ENCODE measurements around the gene NCOA1. TPM values are rescaled to one million over a fixed set of nuclear protein-coding genes. Genes with fewer than 3 reads are reported as not detected.

NCOA1 gene
- total and polyA plus RNA-seq, 2 of the 4 experiments (the other 2 are of a cell fraction): 6.7 to 11.3 TPM

DNA sequence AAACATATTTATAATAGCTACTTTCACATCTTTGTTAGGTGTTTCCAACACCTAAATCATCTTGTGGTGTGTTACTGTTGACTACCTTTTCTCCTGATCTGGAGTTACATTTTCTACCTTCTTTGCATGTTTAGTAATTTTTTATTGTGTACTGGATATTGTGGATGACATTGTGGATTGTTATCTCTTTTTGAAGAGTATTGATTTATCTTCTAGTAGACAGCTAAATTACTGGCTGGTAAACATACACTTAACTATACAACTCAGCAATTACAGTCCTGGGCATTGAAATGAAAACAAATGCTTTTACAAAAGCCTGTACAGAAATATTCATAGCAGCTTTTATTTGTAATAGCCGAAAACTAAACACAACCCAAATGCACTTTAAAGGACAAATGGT is 151.3 kb downstream of the NCOA1 start:
- no peaks in the 10 kb centered on the region for H3K27me3 ChIP-seq (ENCODE audit: control insufficient read depth, insufficient read depth, low read length)
- no peak for DNase-seq
- in situ Hi-C loops (cut with MboI; ENCODE audit: low sequenced_read_pairs): no loop called here
- no peak overlapping the region for H4K8ac ChIP-seq (ENCODE audit: low read depth in 2 of 2, low read length in 2 of 2)
- H3K4me2 ChIP-seq (ENCODE audit: low read depth, low read length): no peak overlapping the region
- H3K14ac ChIP-seq (replicated peaks; ENCODE audit: low read depth, low read length): no peak overlapping the region
- ChIA-PET CTCF (interaction anchor here (0.6 kb wide), 1 partner anchor 37 kb away, joined by 3 read pairs; no protein-coding TSS in a partner anchor), POLR2A (ENCODE audit: unreplicated experiment) (interaction anchor here (0.7 kb wide), 1 partner anchor 81 kb away, joined by 3 read pairs; no protein-coding TSS in a partner anchor)
- no peak overlapping the region for H3K4me3 ChIP-seq (ENCODE audit: insufficient read depth, low read depth, low read length)
- no TSS peak for BruUV-seq (replicated peaks)
- H2AK5ac ChIP-seq (ENCODE audit: low read depth, low read length): no peak overlapping the region
- no peak overlapping the region for H2AK9ac ChIP-seq (replicated peaks; ENCODE audit: low read depth, low read length, poor library complexity)
- H3K27ac ChIP-seq (ENCODE audit: insufficient read depth, low read length): no peak overlapping the region
- no peak overlapping the region for H2AFZ ChIP-seq (replicated peaks; ENCODE audit: low read length, poor library complexity)
- H3K9ac ChIP-seq (ENCODE audit: low read depth, low read length): no peak overlapping the region
- H2BK5ac ChIP-seq (ENCODE audit: low read depth, low read length, poor library complexity, severe bottlenecking): no peak overlapping the region
- no peaks in the 10 kb centered on the region for H3K36me3 ChIP-seq (ENCODE audit: control insufficient read depth, insufficient read depth, low read length)
- intact Hi-C loops (cut with micrococcal nuclease): no loop called here
- TF ChIP-seq MAFK (IDR thresholded peaks at IDR 0.05; ENCODE audit: low read depth, low read length) (no peak), BHLHE40 (IDR thresholded peaks at IDR 0.05; ENCODE audit: low read depth, low read length) (no peak), MAZ (IDR thresholded peaks at IDR 0.05; ENCODE audit: borderline replicate concordance, low read depth, low read length) (no peak), NFE2L2 (IDR thresholded peaks at IDR 0.05; ENCODE audit: low read depth, low read length) (no peak), CEBPB (IDR thresholded peaks at IDR 0.05; ENCODE audit: low read depth, low read length) (no peak), SMC3 (IDR thresholded peaks at IDR 0.05; ENCODE audit: low read depth, low read length) (no peak), CHD1 (IDR thresholded peaks at IDR 0.05; ENCODE audit: low read depth, low read length) (no peak), MXI1 (IDR thresholded peaks at IDR 0.05; ENCODE audit: borderline replicate concordance, low read depth, low read length) (no peak), RCOR1 (IDR thresholded peaks at IDR 0.05; ENCODE audit: insufficient replicate concordance, low read length) (no peak)
- TF ChIP-seq, protein P1, sequence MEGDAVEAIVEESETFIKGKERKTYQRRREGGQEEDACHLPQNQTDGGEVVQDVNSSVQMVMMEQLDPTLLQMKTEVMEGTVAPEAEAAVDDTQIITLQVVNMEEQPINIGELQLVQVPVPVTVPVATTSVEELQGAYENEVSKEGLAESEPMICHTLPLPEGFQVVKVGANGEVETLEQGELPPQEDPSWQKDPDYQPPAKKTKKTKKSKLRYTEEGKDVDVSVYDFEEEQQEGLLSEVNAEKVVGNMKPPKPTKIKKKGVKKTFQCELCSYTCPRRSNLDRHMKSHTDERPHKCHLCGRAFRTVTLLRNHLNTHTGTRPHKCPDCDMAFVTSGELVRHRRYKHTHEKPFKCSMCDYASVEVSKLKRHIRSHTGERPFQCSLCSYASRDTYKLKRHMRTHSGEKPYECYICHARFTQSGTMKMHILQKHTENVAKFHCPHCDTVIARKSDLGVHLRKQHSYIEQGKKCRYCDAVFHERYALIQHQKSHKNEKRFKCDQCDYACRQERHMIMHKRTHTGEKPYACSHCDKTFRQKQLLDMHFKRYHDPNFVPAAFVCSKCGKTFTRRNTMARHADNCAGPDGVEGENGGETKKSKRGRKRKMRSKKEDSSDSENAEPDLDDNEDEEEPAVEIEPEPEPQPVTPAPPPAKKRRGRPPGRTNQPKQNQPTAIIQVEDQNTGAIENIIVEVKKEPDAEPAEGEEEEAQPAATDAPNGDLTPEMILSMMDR (conservative IDR thresholded peaks at IDR 0.05; ENCODE audit: low read depth, low read length): no peak
- no peaks in the 10 kb centered on the region for H3K4me1 ChIP-seq (ENCODE audit: control insufficient read depth, insufficient read depth, low read length)
- H2BK20ac ChIP-seq (ENCODE audit: low read depth, low read length): no peak overlapping the region
- H3K18ac ChIP-seq (ENCODE audit: low read depth, low read length): no peak overlapping the region
- H3K23ac ChIP-seq (ENCODE audit: low read depth, low read length): no peak overlapping the region
- H3K9me3 ChIP-seq (ENCODE audit: control insufficient read depth, insufficient read depth, low read length): no peaks in the 10 kb centered on the region
- ATAC-seq (ENCODE audit: low read depth): no peak
- H2BK15ac ChIP-seq (ENCODE audit: low read depth, low read length): no peak overlapping the region
- no CpG with 5 or more reads among the region's 1 CpG for WGBS, 2 experiments (ENCODE audit: extremely low coverage in 2 of 2, insufficient read length in 1 of 2)
- H4K5ac ChIP-seq (ENCODE audit: low read depth, low read length): no peak overlapping the region
- no peak overlapping the region for H2BK120ac ChIP-seq (ENCODE audit: low read depth, low read length)
- no peaks in the 10 kb centered on the region for H3K79me1 ChIP-seq (ENCODE audit: low read depth in 1 of 2, low read length in 2 of 2)
- H3K9me1 ChIP-seq (ENCODE audit: insufficient read depth, low read length): no peaks in the 10 kb centered on the region
- no peak overlapping the region for H3K56ac ChIP-seq (ENCODE audit: extremely low read depth, insufficient read depth, low read length)
- no peak overlapping the region for H4K91ac ChIP-seq (ENCODE audit: insufficient read depth, low read depth, low read length)
- H4K20me1 ChIP-seq (ENCODE audit: insufficient read depth, low read length): no peaks in the 10 kb centered on the region
- dilution Hi-C loops (cut with HindIII; ENCODE audit: low sequenced_read_pairs, unreplicated experiment): no loop called here
- H3K4ac ChIP-seq (ENCODE audit: low read depth, low read length): no peak overlapping the region

Data from IMR-90 (cell line).